ENCODE measurements around the gene STRN.

DNA sequence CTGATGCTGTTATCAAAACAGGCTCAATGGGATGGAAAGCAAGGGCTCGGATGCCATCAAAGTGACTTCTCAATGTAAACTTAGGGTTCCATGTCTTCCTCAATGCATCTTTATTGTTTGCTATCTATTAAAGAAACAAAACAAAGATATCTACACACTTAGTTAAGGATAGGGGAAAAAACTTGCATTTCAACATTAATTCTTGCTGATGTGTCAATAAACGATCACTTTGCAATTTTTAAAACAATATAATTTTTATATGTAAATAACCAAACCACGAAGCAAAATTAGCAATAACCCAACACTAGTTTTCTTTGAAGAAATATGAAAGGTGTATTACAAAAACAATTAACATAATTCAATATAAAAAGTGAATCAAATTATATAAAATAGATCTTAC, 96.7 kb downstream of the STRN start:
- TF ChIP-seq EZH2 (IDR thresholded peaks at IDR 0.05; ENCODE audit: low read length, missing control alignments) (no peak), CTCF (conservative IDR thresholded peaks at IDR 0.05 in 1 of 2, IDR thresholded peaks at IDR 0.05 in 1 of 2; ENCODE audit: low read depth in 1 of 2, low read length in 2 of 2) (no peak)
